Esophagus squamous epithelium (tissue), 4 donors: ENCODE results near the gene CAMTA1.

Source experiments
- POLR2A ChIP-seq, 4 donors: fragments of 450-650 bp; IDR thresholded peaks; one replicate each; pipeline ENCODE4 v1.6.1; 2017; ENCODE audit warnings: antibody characterized with exemption in 4 of 4, mild to moderate bottlenecking in 4 of 4, moderate library complexity in 3 of 4
- TF ChIP-seq, protein P1 (sequence below), 6 experiments: fragments of 450-650 bp in 4 of 6; fragments of 200-600 bp in 2 of 6; sonication (generic) in 2 of 6; IDR thresholded peaks; one replicate each; pipeline ENCODE4 v1.5.1; 2016 to 2019; ENCODE audit warnings: antibody characterized with exemption in 6 of 6, mild to moderate bottlenecking in 4 of 6, moderate library complexity in 4 of 6

GRCh38 chr1:7517611-7518330 lies 732.5 kb downstream of the CAMTA1 start:
- TF ChIP-seq, protein P1, sequence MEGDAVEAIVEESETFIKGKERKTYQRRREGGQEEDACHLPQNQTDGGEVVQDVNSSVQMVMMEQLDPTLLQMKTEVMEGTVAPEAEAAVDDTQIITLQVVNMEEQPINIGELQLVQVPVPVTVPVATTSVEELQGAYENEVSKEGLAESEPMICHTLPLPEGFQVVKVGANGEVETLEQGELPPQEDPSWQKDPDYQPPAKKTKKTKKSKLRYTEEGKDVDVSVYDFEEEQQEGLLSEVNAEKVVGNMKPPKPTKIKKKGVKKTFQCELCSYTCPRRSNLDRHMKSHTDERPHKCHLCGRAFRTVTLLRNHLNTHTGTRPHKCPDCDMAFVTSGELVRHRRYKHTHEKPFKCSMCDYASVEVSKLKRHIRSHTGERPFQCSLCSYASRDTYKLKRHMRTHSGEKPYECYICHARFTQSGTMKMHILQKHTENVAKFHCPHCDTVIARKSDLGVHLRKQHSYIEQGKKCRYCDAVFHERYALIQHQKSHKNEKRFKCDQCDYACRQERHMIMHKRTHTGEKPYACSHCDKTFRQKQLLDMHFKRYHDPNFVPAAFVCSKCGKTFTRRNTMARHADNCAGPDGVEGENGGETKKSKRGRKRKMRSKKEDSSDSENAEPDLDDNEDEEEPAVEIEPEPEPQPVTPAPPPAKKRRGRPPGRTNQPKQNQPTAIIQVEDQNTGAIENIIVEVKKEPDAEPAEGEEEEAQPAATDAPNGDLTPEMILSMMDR (IDR thresholded peaks at IDR 0.05), result no peak
- no peak for TF ChIP-seq POLR2A (IDR thresholded peaks at IDR 0.05)
